ENCODE data around the gene SEPTIN12.

GRCh38 chr16:4763791-4764190 lies 24.4 kb downstream of the SEPTIN12 start:
- TF ChIP-seq, protein P1, sequence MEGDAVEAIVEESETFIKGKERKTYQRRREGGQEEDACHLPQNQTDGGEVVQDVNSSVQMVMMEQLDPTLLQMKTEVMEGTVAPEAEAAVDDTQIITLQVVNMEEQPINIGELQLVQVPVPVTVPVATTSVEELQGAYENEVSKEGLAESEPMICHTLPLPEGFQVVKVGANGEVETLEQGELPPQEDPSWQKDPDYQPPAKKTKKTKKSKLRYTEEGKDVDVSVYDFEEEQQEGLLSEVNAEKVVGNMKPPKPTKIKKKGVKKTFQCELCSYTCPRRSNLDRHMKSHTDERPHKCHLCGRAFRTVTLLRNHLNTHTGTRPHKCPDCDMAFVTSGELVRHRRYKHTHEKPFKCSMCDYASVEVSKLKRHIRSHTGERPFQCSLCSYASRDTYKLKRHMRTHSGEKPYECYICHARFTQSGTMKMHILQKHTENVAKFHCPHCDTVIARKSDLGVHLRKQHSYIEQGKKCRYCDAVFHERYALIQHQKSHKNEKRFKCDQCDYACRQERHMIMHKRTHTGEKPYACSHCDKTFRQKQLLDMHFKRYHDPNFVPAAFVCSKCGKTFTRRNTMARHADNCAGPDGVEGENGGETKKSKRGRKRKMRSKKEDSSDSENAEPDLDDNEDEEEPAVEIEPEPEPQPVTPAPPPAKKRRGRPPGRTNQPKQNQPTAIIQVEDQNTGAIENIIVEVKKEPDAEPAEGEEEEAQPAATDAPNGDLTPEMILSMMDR (conservative IDR thresholded peaks at IDR 0.05; ENCODE audit: low read depth, low read length) = no peak
- no peak for TF ChIP-seq EZH2 (IDR thresholded peaks at IDR 0.05; ENCODE audit: borderline replicate concordance, low read depth, low read length, poor library complexity, severe bottlenecking)

Measured in A673 (cell line).